ENCODE data around the gene KIN.
"Not testable (repeated sequence)": the region's sequence is repeated elsewhere in the genome, so short reads cannot be mapped to it uniquely, and the experiment has no call there.

KIN gene

DNA sequence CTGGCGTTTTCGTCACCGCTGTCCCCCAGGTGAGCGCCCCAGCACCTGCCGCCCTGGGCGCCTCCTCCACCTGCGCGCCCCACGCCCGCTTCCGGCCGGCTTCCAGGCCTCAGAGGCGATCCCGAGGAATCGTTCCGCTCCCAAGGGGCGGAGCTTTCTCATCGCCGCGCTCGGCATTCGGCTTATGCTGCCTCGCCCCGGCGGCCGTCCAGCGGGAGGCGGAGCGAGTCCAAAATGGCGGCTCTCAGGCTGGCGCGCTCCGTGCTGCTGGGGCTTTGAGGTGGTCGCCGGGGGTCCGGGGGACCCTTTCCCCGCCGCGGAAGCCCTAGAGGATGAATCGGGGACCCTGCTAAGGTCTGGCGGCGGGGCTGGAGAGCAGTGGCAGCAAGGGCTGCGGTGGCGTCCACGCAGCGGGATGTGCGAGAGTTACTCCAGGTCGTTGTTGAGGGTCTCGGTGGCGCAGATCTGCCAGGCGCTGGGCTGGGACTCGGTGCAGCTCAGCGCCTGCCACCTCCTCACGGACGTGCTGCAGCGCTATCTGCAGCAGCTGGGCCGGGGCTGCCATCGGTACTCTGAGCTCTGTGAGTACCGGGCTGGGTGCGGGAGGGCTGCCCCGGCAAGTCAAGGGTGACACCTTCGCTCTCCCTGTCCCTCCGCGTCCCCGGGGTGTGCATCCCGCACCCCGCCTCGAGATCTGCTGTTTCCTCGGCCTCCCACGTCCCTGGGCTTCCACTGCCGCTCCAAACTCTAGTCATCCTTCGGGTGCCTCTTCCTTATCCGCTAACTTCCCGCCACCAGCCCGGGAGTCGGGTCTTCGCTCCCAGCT lies 30.7 kb upstream of the KIN start, which contains the start of gene TAF3:
Gene TAF3, plus strand, starts transcription at position 211 of the 826 bp plus-strand sequence. Its CDS starts 205 bp downstream, at position 416.
- H3K27ac ChIP-seq (ENCODE audit: low read depth, low read length) = peak within 1 kb of the TSS; percentile 34
- no peaks in the 10 kb centered on the region for H3K27me3 ChIP-seq (ENCODE audit: control insufficient read depth in 5 of 5, insufficient read depth in 4 of 5, low read length in 5 of 5)
- peaks cover 0 to 5% (median 0%) of the 10 kb centered on the region in 5 donors for H3K36me3 ChIP-seq (ENCODE audit: control insufficient read depth in 5 of 5, insufficient read depth in 5 of 5, low read length in 5 of 5)
- peak within 1 kb of the TSS; percentile 29 to 98 (median 80) for H3K9ac ChIP-seq (ENCODE audit: low read length in 5 of 5)
- peak within 1 kb of the TSS; percentile 90 to 99 (median 98) for H3K4me3 ChIP-seq (ENCODE audit: low read depth in 1 of 5, low read length in 5 of 5)
- H3K4me1 ChIP-seq (ENCODE audit: control insufficient read depth in 5 of 5, insufficient read depth in 5 of 5, low read length in 5 of 5) = peaks cover 0 to 35% (median 27%) of the 10 kb centered on the region in 5 donors
- no peaks in the 10 kb centered on the region for H3K9me3 ChIP-seq (ENCODE audit: control insufficient read depth in 5 of 5, low read length in 5 of 5)

DNA sequence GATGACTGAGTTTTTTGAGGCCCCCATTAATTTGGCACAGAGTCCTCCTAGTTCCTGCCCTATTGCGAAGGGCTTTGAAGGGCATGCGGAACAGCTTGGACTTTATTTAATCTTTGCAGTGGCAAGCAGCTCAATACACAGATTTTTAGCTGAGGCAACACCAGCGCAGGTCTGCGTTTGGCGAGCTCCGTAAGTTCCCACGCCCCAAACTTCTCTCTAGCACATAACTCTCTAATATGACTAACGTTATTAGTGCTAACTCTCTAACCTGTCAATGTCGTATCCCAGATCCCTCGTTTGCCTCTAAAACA lies 30.1 kb upstream of the KIN start:
- Histone ChIP-seq H3K27me3 (ENCODE audit: control insufficient read depth in 5 of 5, insufficient read depth in 4 of 5, low read length in 5 of 5) (no peaks in the 10 kb centered on the region), H3K36me3 (ENCODE audit: control insufficient read depth in 5 of 5, insufficient read depth in 5 of 5, low read length in 5 of 5) (peaks cover 0 to 5% (median 0%) of the 10 kb centered on the region in 5 donors), H3K4me1 (ENCODE audit: control insufficient read depth in 5 of 5, insufficient read depth in 5 of 5, low read length in 5 of 5) (peaks cover 0 to 35% (median 27%) of the 10 kb centered on the region in 5 donors), H3K9me3 (ENCODE audit: control insufficient read depth in 5 of 5, low read length in 5 of 5) (no peaks in the 10 kb centered on the region), H3K9ac (ENCODE audit: low read length in 5 of 5) (peak overlapping the region; percentile 4 to 98 (median 80)), H3K4me3 (ENCODE audit: low read depth in 1 of 5, low read length in 5 of 5) (peak overlapping the region; percentile 90 to 99 (median 98)), H3K27ac (ENCODE audit: low read depth, low read length) (no peak overlapping the region)

DNA sequence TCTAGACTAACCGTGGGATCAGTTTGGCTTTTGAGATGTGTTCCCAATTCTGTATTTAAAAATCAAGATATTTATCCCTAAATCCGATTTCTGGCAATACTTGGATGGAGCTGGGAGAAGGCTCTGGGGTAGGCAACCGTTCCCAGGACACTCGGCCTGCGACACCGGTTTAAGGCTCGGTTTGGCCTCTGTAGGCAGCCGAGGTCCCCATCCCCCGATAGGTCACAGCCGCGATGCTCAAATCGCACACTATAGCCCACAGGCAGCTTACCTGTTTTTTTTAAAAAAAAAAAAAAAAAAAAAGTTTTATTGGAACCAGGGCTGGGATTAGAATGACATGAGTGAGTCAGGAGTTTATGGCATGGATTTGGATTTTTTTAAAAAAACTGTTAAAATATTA lies 29.8 kb upstream of the KIN start:
- Histone ChIP-seq H3K9me3 (ENCODE audit: control insufficient read depth in 5 of 5, low read length in 5 of 5) (no peaks in the 10 kb centered on the region), H3K36me3 (ENCODE audit: control insufficient read depth in 5 of 5, insufficient read depth in 5 of 5, low read length in 5 of 5) (peaks cover 0 to 5% (median 0%) of the 10 kb centered on the region in 5 donors), H3K9ac (ENCODE audit: low read length in 5 of 5) (peak overlapping the region in 4 of 5 donors; percentile 78 to 98 (median 88)), H3K4me1 (ENCODE audit: control insufficient read depth in 5 of 5, insufficient read depth in 5 of 5, low read length in 5 of 5) (peaks cover 0 to 35% (median 27%) of the 10 kb centered on the region in 5 donors), H3K27me3 (ENCODE audit: control insufficient read depth in 5 of 5, insufficient read depth in 4 of 5, low read length in 5 of 5) (no peaks in the 10 kb centered on the region), H3K4me3 (ENCODE audit: low read depth in 1 of 5, low read length in 5 of 5) (peak overlapping the region; percentile 90 to 99 (median 98)), H3K27ac (ENCODE audit: low read depth, low read length) (no peak overlapping the region)

DNA sequence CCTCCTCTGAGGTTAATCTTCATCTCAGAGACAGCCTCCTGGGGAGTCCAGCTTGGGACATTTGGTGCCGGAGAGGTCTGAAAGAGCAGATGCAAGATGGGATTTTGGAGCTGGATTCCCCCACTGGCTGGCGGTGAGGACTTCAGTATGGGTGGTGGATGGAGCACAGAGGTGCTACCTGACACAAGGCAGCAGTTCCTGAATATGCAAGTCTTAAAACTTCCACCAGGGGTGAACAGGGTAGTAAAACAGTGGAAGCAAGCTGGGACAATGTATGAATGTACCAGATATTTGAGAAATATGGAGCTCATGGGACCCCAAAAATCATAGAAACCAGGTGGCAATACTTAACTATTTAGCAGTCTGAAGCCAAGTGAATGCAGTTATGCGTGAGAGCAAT lies 25.7 kb upstream of the KIN start:
- H3K36me3 ChIP-seq (ENCODE audit: control insufficient read depth in 5 of 5, insufficient read depth in 5 of 5, low read length in 5 of 5) = peaks cover 0 to 5% (median 2%) of the 10 kb centered on the region in 5 donors
- no peaks in the 10 kb centered on the region for H3K27me3 ChIP-seq (ENCODE audit: control insufficient read depth in 5 of 5, insufficient read depth in 4 of 5, low read length in 5 of 5)
- no peaks in the 10 kb centered on the region for H3K9me3 ChIP-seq (ENCODE audit: control insufficient read depth in 5 of 5, low read length in 5 of 5)
- H3K9ac ChIP-seq (ENCODE audit: low read length in 5 of 5) = no peak overlapping the region
- H3K27ac ChIP-seq (ENCODE audit: low read depth, low read length) = no peak overlapping the region
- H3K4me1 ChIP-seq (ENCODE audit: control insufficient read depth in 5 of 5, insufficient read depth in 5 of 5, low read length in 5 of 5) = peaks cover 0 to 15% (median 9%) of the 10 kb centered on the region in 5 donors
- H3K4me3 ChIP-seq (ENCODE audit: low read depth in 1 of 5, low read length in 5 of 5) = no peak overlapping the region

DNA sequence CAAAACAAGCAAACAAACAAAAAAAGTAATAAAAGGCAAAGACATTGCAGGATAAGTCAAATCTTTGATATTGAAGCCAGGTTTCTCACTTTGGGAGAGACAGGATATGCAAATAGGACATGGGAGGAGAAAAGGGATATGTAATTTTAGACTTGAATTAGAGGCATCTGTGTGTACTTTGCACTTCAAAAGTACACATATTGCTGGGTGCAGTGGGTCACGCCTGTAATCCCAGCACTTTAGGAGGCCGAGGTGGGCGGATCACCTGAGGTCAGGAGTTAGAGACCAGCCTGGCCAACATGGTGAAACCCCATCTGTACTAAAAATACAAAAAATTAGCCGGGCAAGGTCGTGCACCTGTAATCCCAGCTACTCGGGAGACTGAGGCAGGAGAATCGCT lies 23.9 kb upstream of the KIN start:
- not testable (repeated sequence) for H3K4me3 ChIP-seq (ENCODE audit: low read depth in 1 of 5, low read length in 5 of 5)

DNA sequence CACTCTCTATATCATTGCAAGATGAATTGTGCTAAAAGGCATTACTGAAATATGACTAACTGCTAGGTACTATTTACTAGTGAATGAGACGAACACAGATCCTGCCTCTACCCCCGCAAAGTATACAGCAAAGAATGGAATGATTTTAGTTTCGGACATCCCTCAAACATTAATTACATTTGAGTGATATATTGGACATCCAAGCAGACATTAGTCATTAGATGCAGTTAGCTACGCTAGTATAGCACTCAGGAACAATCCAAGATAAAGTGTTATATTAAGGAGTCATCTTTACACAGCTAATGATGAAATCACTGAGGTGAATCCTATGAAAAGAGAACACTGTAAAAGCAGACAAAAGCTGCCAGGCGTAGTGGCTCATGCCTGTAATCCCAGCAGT lies 23.2 kb upstream of the KIN start:
- no peak overlapping the region for H3K4me3 ChIP-seq (ENCODE audit: low read depth in 1 of 5, low read length in 5 of 5)
- H3K9me3 ChIP-seq (ENCODE audit: control insufficient read depth in 5 of 5, low read length in 5 of 5) = no peaks in the 10 kb centered on the region
- H3K4me1 ChIP-seq (ENCODE audit: control insufficient read depth in 5 of 5, insufficient read depth in 5 of 5, low read length in 5 of 5) = no peaks in the 10 kb centered on the region
- no peak overlapping the region for H3K9ac ChIP-seq (ENCODE audit: low read length in 5 of 5)
- no peak overlapping the region for H3K27ac ChIP-seq (ENCODE audit: low read depth, low read length)
- H3K36me3 ChIP-seq (ENCODE audit: control insufficient read depth in 5 of 5, insufficient read depth in 5 of 5, low read length in 5 of 5) = peaks cover 9 to 26% (median 18%) of the 10 kb centered on the region in 5 donors
- no peaks in the 10 kb centered on the region for H3K27me3 ChIP-seq (ENCODE audit: control insufficient read depth in 5 of 5, insufficient read depth in 4 of 5, low read length in 5 of 5)

More for the DNA sequence above, 23.9 kb upstream of the KIN start:
- H3K4me1 ChIP-seq (ENCODE audit: control insufficient read depth in 5 of 5, insufficient read depth in 5 of 5, low read length in 5 of 5); H3K27me3 ChIP-seq (ENCODE audit: control insufficient read depth in 5 of 5, insufficient read depth in 4 of 5, low read length in 5 of 5); H3K27ac ChIP-seq (ENCODE audit: low read depth, low read length); H3K9me3 ChIP-seq (ENCODE audit: control insufficient read depth in 5 of 5, low read length in 5 of 5); H3K9ac ChIP-seq (ENCODE audit: low read length in 5 of 5): not testable (repeated sequence)
- H3K36me3 ChIP-seq (ENCODE audit: control insufficient read depth in 5 of 5, insufficient read depth in 5 of 5, low read length in 5 of 5) = peaks cover 8 to 22% (median 16%) of the 10 kb centered on the region in 5 donors

DNA sequence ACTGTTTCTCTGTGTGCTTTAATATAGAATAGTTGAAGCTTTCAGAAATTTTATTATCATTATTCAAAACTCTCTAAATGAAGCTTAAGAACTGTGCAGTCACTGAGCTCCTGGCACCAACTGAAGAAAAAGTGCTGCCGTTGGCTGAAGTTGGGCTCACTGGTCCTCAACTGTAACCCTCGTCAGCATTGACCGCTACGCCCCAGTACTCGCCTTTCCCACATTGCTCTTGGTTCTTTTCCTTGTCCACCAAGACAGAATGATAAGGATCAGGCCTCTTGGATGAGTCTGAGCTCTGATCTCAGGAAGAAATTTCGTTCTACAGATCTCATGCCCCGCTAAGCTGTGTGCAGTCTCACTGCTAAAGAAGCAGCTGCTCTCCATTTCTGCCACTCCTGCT lies 22.6 kb upstream of the KIN start:
- Histone ChIP-seq H3K9ac (ENCODE audit: low read length in 5 of 5) (no peak overlapping the region), H3K27ac (ENCODE audit: low read depth, low read length) (no peak overlapping the region), H3K9me3 (ENCODE audit: control insufficient read depth in 5 of 5, low read length in 5 of 5) (no peaks in the 10 kb centered on the region)

DNA sequence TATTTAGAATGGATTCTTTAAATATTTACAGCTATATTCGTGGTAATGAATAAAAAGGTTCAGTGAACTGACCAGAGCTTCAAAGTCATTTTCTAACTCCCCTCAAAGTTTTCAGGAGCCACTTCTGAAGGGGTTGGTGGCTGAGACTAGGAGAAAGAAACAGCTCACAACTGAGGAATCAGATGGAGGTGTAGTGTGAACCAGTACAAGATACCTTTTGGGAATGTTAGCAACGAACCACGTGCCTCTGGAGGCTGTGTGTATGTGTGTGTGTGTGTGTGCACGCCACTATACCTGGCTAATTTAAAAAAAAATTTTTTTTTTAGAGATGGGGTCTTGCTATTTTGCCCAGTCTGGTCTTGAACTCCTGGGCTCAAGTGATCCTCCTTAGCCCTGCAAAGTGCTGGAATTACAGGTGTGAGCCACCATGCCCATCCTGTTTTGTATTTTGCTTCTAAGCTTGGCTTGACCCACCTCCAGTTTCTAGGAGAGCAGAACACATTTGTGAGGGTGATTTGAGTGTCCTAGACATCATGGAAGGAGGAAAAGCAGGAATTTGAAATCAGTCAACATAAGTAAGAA lies 21.0 kb upstream of the KIN start:
- Histone ChIP-seq H3K27me3 (ENCODE audit: control insufficient read depth in 5 of 5, insufficient read depth in 4 of 5, low read length in 5 of 5) (no peaks in the 10 kb centered on the region), H3K9ac (ENCODE audit: low read length in 5 of 5) (no peak overlapping the region), H3K36me3 (ENCODE audit: control insufficient read depth in 5 of 5, insufficient read depth in 5 of 5, low read length in 5 of 5) (peaks cover 22 to 45% (median 35%) of the 10 kb centered on the region in 5 donors), H3K27ac (ENCODE audit: low read depth, low read length) (no peak overlapping the region), H3K9me3 (ENCODE audit: control insufficient read depth in 5 of 5, low read length in 5 of 5) (no peaks in the 10 kb centered on the region), H3K4me1 (ENCODE audit: control insufficient read depth in 5 of 5, insufficient read depth in 5 of 5, low read length in 5 of 5) (no peaks in the 10 kb centered on the region), H3K4me3 (ENCODE audit: low read depth in 1 of 5, low read length in 5 of 5) (no peak overlapping the region)

More for the DNA sequence above, 22.6 kb upstream of the KIN start:
- no peak overlapping the region for H3K4me3 ChIP-seq (ENCODE audit: low read depth in 1 of 5, low read length in 5 of 5)
- H3K27me3 ChIP-seq (ENCODE audit: control insufficient read depth in 5 of 5, insufficient read depth in 4 of 5, low read length in 5 of 5) = no peaks in the 10 kb centered on the region
- peaks cover 9 to 30% (median 20%) of the 10 kb centered on the region in 5 donors for H3K36me3 ChIP-seq (ENCODE audit: control insufficient read depth in 5 of 5, insufficient read depth in 5 of 5, low read length in 5 of 5)
- H3K4me1 ChIP-seq (ENCODE audit: control insufficient read depth in 5 of 5, insufficient read depth in 5 of 5, low read length in 5 of 5) = no peaks in the 10 kb centered on the region

DNA sequence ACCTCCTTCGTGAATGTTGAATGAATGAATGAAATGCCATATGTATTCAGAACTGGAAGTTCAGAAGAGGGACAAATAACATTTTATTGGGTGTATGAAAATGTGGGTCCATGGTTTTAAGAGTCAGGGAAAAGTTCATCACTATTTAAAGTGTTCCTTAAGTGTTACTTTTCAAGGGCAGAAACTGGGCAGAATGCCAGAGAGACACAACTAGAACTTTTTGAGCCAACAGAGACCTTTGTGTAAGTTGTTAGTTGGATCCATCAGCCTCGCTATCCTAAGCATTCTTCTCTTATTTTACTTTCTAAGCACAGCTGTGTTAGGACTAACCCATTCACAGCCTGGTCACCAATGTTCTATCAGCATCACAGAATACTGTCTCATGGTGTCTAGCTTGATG lies 16.9 kb upstream of the KIN start:
- no peak overlapping the region for H3K4me3 ChIP-seq (ENCODE audit: low read depth in 1 of 5, low read length in 5 of 5)
- H3K27me3 ChIP-seq (ENCODE audit: control insufficient read depth in 5 of 5, insufficient read depth in 4 of 5, low read length in 5 of 5) = no peaks in the 10 kb centered on the region
- no peak overlapping the region for H3K27ac ChIP-seq (ENCODE audit: low read depth, low read length)
- no peaks in the 10 kb centered on the region for H3K4me1 ChIP-seq (ENCODE audit: control insufficient read depth in 5 of 5, insufficient read depth in 5 of 5, low read length in 5 of 5)
- no peaks in the 10 kb centered on the region for H3K9me3 ChIP-seq (ENCODE audit: control insufficient read depth in 5 of 5, low read length in 5 of 5)
- H3K36me3 ChIP-seq (ENCODE audit: control insufficient read depth in 5 of 5, insufficient read depth in 5 of 5, low read length in 5 of 5) = peaks cover 52 to 83% (median 70%) of the 10 kb centered on the region in 5 donors
- H3K9ac ChIP-seq (ENCODE audit: low read length in 5 of 5) = no peak overlapping the region

DNA sequence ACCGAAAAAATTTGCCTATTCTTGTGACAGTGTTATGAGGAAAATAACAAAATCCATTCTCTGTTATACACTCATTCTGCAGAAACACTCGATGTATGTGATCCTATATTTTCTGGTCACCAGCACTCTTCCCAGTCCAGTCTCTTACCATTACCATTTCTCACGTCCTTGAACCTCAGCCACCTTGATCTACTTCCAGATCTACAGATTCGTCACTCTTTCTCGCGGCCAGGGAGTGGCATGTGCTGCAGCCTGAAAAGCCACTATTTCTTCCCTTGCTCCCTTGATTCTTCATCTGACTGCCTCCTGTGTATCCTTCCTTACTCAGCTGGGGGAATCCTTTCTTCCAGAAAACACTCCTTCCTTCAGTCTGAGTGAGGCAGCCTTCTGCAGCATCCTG lies 16.4 kb upstream of the KIN start:
- H3K4me3 ChIP-seq (ENCODE audit: low read depth in 1 of 5, low read length in 5 of 5) = no peak overlapping the region
- no peaks in the 10 kb centered on the region for H3K27me3 ChIP-seq (ENCODE audit: control insufficient read depth in 5 of 5, insufficient read depth in 4 of 5, low read length in 5 of 5)
- H3K36me3 ChIP-seq (ENCODE audit: control insufficient read depth in 5 of 5, insufficient read depth in 5 of 5, low read length in 5 of 5) = peaks cover 58 to 84% (median 76%) of the 10 kb centered on the region in 5 donors
- no peaks in the 10 kb centered on the region for H3K4me1 ChIP-seq (ENCODE audit: control insufficient read depth in 5 of 5, insufficient read depth in 5 of 5, low read length in 5 of 5)
- no peaks in the 10 kb centered on the region for H3K9me3 ChIP-seq (ENCODE audit: control insufficient read depth in 5 of 5, low read length in 5 of 5)
- H3K9ac ChIP-seq (ENCODE audit: low read length in 5 of 5) = no peak overlapping the region
- H3K27ac ChIP-seq (ENCODE audit: low read depth, low read length) = no peak overlapping the region
